Stimulated activated CD4-positive, alpha-beta T cell treated with anti-CD3 and anti-CD28 coated beads, Interleukin-2, amount 100 ng/mL, for 24 hours (primary cell): ENCODE data around the gene TTC6.

Experiments used
- DNase-seq, 2 donors: peaks; one replicate each; pipeline ENCODE4 v3.0.0-alpha.2; 2020

TTC6 gene

GRCh38 chr14:37637341-37637740, 41.9 kb downstream of the TTC6 start:
- no peak for DNase-seq

- DNase-seq = no peak
Observed at GRCh38 chr14:37638599-37638998, 43.2 kb downstream of the TTC6 start.

GRCh38 chr14:37641117-37641516, 45.7 kb downstream of the TTC6 start:
- no peak for DNase-seq

GRCh38 chr14:37642125-37642524, 46.7 kb downstream of the TTC6 start:
- DNase-seq = no peak

- DNase-seq = no peak
Observed at GRCh38 chr14:37643701-37644100, 48.3 kb downstream of the TTC6 start.
